HG03439 (cell line): ENCODE measurements around the gene FAM53B.

Source experiments
- ATAC-seq: cut with Tn5 transposase; IDR thresholded peaks from one replicate; pipeline ENCODE4 v1.9.1; 2021; ENCODE audit warnings: mild to moderate bottlenecking, moderate library complexity; ENCODE audit not compliant: unreplicated experiment

The FAM53B gene

GRCh38 chr10:124728830-124729661 is 15.1 kb downstream of the FAM53B start:
- no peak for ATAC-seq

DNA sequence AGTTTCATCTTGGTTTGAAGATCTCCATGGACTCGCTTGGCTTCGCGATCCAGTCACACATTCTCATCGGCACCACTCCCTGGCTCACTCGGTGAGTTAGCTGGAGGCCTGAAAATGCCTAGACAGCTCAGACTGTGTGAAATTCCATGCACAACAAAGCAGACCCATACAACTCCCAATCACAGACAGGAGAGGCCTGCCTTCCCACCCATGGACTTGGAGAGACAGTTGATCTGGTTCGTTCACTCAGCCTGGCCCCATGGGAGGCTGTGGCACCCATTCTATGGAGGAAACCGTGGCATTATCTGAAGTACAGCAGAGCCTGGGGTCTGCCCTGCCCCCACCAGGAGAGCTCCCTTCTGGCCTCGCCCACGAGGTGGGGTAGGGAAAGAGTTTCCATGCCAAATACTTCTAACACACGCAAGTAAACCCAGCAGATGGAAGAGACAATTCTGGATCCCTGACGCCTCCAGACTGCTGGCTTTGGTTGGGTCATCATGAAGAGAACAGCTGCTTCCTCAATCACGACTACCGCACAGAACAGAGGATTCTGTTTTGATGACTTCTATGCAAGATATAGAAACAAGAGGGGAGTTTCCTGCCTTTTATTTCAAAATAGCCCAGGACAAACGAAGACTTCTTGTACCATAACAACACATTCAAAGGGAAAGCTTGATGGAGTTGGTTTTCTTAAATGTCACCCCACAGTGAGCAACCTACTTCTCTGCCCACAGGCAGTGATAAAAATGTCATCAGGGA is 15.9 kb downstream of the FAM53B start:
- no peak for ATAC-seq

DNA sequence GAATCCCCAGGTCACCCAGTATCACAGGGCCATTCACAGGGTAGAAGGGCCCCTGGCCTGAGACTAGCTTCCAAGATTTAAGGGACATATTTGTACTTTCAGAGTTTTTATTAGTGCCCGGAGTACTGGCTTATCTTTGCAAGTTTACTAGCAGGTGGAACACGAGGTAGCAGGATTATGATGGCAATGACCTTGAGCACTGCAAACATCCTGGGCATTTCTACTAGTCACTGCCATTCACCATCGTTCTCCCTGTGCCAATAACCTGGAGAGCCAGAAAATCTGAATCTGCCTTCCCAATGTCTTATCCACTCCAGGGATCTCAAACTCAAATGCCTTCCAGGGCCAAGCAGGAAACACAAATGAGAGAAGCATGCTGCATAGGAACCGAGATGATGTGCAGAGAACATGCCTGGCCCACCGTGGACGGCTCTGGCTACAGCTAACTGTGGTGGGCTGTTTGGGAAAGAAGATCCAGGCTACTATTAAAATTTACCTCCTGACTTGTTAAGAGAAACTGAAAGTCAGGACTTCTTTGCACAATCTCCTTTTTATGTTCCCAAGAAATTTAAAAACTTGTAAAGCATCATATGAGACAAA is 16.7 kb downstream of the FAM53B start:
- no peak for ATAC-seq

DNA sequence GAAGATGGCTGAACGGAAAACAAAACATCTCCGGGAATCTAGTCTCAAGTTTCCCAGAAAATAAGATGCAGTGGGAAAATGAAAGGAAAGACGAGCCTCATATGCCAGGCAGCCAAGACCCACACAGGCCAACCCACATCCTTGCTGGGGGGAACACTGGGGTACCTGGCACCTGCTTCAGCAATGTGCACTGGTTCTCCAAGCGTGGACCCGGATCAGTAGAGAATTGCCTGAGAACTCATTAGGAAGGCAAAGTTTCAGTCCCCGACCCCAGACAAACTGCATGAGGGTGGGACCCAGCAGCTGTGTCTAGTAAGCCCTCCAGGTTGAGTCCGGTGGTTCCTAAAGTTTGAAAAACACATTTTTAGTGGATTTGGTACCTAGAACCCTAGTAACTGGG is 18.4 kb downstream of the FAM53B start:
- ATAC-seq = no peak

GRCh38 chr10:124725171-124725631 is 19.0 kb downstream of the FAM53B start:
- no peak for ATAC-seq

DNA sequence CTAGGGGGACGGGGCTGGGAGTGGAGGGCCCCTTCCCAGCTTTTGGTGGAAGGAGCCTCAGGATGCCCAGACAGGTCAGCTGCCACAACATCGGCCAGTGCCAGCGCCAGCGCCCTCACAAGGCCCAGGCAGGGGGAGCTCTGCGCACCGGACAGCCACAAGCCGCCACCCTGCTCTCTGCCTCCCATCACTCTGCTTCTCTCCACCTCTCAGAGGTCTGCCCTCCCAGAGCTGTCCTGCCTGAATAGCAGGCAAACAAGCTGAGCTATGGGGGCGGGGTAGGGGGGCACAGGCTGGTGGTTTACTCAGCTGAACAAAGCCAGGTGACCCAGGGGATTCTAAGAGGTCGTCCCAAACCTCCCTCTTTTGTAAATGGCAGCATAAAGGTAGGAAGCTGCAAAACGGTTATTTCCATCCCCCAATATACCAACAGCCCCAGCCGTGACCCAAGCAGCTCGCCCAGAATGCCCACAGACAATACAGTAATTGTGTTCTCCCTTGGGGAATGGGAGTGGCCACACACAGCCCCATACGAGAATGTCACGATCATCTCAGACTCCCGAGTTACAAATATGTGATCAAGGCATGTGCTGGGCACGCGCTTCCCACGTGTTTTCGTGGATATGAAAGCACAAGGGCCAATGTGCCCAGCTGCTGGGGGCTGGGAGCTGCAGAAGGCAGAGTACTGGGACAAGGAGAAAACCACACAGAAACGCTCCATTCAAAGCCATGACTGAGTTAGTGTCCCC is 19.7 kb downstream of the FAM53B start:
- no peak for ATAC-seq

DNA sequence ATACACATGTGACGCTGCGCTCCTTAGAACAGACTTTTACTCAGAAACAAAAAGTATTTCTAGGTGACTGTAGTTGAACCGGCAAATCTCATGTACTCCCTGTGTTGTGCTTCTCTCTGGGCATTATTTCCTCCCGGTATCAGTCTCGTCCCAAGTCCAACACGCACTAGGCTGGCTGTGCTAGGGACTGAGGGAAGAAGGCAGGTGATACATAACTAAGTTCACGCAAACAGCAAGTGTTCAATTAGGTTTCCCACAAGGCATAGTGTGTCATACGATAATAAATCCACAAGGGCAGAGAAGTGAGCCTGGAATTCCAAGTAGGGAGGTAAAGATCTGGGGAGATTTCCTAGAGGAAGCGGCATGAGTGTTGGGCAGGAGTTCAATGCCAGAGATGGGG is 20.4 kb downstream of the FAM53B start:
- ATAC-seq = no peak

DNA sequence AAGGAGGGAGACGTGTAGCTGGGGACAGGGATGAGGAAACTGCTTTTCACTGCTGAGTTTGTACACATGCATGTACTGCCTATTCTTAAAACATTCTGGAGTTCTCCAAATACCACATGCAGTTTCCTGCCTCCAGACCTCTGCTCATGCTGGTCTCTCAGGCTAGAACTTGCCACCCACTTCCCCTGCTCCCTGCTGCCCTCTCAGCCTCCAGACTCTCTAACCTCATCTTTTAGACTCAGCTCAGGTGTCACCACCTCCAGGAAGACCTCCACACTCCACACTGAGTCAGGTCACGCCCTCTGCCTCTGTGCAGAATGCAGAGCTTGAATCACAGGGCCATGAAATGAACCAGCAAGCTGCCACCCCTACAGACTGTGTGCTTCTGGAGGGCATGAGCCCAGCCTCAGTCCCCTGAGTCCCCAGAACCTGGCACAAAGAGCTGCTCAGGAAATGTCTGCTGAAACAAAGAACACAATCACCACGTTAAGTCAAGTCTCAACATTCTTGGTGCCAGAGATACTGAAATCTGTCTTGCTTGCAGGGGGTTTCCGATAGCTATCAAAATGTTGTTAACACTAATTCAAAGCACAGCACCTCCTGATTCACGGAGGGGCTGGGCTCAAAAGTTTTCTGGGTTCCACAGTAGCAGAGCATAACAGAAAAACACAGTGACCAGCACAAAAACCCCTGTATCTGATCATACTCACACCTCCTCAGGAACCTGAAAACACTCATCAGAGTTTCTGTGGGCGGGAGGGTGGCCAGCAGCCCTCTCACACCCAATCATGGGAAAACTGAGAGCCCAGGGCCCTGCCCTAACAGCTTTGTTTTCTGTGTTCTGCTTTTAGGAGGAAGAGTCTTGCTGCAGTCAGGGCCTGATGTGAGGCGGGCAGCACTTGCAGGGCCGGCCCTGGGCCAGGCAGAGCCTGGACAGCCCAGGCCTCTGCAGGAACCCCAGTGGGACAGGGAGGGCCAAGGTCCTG is 21.1 kb downstream of the FAM53B start:
- ATAC-seq = peak; percentile 61

- no peak for ATAC-seq
Observed at GRCh38 chr10:124721330-124722045, 22.7 kb downstream of the FAM53B start.

DNA sequence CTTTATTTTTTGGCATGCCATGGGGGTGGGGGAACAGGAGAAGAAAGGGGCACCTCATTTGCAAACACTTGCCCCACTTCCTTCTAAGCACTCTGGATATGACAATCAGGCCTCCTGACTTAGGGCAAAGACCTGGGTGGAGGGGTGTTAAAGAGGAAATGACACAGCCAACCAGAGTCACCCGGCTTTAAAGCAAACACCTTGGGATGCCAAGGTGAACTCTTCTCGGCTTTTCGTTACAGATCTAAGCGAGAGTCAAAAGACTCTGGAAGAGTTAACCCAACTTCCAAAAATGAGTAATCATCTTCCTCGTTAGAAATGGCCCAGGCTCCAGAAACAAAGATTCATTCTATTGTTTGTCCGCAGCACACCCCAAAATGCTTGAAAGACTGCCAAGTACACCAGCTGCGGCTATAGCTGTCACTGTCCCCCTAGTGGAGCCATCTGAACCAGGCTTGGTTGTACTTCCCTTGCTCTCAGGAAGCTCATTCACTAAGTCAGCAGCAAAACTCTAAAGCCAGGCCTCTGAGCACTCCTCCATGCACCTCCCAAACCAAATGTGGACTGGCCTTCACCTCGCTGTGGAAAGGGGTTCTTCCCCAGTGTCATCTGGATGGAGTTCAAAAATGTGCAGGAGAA is 24.8 kb downstream of the FAM53B start:
- peak; percentile 34 for ATAC-seq

- peak; percentile 57 for ATAC-seq
Observed at GRCh38 chr10:124717911-124718741, 26.1 kb downstream of the FAM53B start.

- no peak for ATAC-seq
Observed at GRCh38 chr10:124717041-124717757, 27.0 kb downstream of the FAM53B start.

- no peak for ATAC-seq
Observed at GRCh38 chr10:124716369-124716768, 27.8 kb downstream of the FAM53B start.

DNA sequence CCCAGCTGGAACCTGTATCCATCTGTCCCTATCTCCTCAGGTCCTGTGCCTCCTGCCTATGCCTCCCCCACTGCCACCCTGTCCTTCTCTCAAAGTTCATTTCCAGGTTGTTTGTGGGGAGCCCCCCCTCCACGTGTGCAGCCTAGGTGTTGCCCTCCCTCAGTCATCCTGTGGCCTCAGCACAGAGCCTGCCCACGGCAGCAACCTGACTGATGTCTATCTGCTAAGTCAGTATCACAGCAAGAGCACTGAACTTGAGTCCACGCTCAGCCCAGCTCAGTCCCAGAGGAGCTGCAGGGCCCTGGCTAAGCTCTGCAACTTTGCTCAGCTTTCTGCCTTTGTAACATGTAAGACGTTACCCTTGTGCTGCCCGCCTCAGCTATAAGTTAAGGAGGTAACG is 28.7 kb downstream of the FAM53B start:
- ATAC-seq = no peak

DNA sequence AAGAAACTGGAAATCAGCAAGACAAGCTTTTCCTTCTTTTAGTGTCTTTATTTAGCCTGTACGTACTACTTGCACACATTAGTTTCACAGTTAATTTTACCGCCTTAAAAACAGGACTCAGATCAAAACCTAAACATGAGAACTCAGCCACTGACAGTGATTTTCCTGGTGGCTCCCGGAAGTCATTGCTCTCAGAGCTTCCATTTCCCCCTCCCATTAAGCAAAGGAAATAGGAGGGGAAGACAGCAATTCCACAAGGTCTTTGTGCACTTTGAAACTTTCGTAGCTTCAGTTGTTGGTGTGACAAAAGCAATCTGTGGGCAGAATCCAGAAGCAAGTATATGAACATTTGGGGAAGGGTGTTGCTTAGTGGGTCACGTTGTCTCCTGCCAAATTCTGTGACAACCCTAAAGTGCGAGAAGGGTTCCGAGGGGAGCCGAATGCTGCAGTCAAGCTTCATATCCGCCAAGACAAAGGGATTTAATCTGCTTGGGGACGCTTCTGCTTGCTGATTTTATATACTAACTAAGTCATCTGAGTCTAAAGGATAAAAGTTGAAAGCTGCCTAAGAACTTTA is 30.4 kb downstream of the FAM53B start:
- ATAC-seq = no peak

DNA sequence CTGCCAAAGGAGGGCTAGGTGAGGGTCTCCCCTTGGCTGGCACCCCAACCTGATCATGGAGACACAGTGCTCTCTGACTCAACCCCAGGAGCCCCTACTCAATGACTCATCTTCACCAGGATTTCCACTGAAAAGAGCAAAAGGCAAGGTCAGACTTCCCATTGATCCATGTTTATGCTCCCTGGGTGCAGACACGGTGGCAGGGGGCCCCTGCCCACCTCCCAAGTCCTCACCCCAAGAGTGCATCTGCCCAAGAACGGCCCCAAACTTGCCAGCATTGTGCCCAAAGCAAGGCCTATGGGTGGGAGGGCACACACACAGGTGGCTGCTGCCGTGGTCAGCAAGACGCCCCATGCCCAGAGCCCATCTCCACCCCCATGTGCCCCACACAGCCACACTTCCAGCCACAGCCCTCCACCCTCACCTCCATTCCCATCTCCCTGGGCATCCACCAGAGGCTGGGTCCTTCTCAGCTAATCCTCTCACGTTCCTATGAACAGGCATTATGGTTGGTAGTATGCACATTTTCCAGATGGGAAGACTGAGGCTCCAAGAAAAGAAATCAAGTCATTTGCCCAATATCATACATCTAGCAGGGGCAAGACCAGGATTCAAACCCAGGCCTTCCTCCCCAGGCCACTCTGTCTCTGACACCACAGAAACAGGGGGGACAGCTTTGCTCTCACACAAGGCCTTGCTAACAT is 31.3 kb downstream of the FAM53B start:
- no peak for ATAC-seq
